Smooth muscle cell (in vitro differentiated cells): Measurements from ENCODE around the gene ALDH18A1. TPM values are rescaled to one million over a fixed set of nuclear protein-coding genes. Genes with fewer than 3 reads are reported as not detected.

Source experiments
- DNase-seq: peaks from one replicate; lab custom pipeline; 2025; ENCODE audit not compliant: unreplicated experiment; lab: John Stamatoyannopoulos, UW
- H2AFZ ChIP-seq: fragments of 200-600 bp; sonication (generic); 2 replicates; pipeline ENCODE4 v1.6.0; 2016; ENCODE audit warnings: antibody characterized with exemption, low read depth, mild to moderate bottlenecking
- H3F3A ChIP-seq: fragments of 200-600 bp; sonication (generic); 2 replicates; pipeline ENCODE4 v1.6.0; 2017; ENCODE audit warnings: antibody characterized with exemption, low read depth
- H3K27ac ChIP-seq: fragments of 200-600 bp; sonication (generic); 2 replicates; pipeline ENCODE4 v1.5.1; 2016; ENCODE audit warnings: low read depth, mild to moderate bottlenecking
- H3K27me3 ChIP-seq: fragments of 200-600 bp; sonication (generic); 2 replicates; pipeline ENCODE4 v1.6.1; 2016; ENCODE audit warnings: low read depth, mild to moderate bottlenecking
- H3K36me3 ChIP-seq: fragments of 200-600 bp; sonication (generic); 2 replicates; pipeline ENCODE4 v1.5.1; 2016; ENCODE audit warnings: low read depth
- H3K4me1 ChIP-seq: fragments of 200-600 bp; sonication (generic); 2 replicates; pipeline ENCODE4 v1.5.1; 2016; ENCODE audit warnings: low read depth
- H3K4me2 ChIP-seq: fragments of 200-600 bp; sonication (generic); 2 replicates; pipeline ENCODE4 v1.6.0; 2016; ENCODE audit warnings: mild to moderate bottlenecking
- H3K4me3 ChIP-seq: fragments of 200-600 bp; sonication (generic); 2 replicates; pipeline ENCODE4 v1.5.1; 2016; ENCODE audit warnings: mild to moderate bottlenecking
- H3K79me2 ChIP-seq: fragments of 200-600 bp; sonication (generic); 2 replicates; pipeline ENCODE4 v1.6.0; 2016; ENCODE audit warnings: low read depth, mild to moderate bottlenecking
- H3K9ac ChIP-seq: fragments of 200-600 bp; sonication (generic); 2 replicates; pipeline ENCODE4 v1.6.0; 2016; ENCODE audit warnings: low read depth
- H3K9me3 ChIP-seq: fragments of 200-600 bp; sonication (generic); replicated peaks from 2 replicates; pipeline ENCODE4 v1.5.1; 2016; ENCODE audit warnings: low read depth
- H4K20me1 ChIP-seq: fragments of 200-600 bp; sonication (generic); 2 replicates; pipeline ENCODE4 v1.6.0; 2016; ENCODE audit warnings: low read depth
- CTCF ChIP-seq: fragments of 200-600 bp; sonication (generic); IDR thresholded peaks from 2 replicates; pipeline ENCODE4 v1.5.1; 2017; ENCODE audit warnings: borderline replicate concordance, mild to moderate bottlenecking, antibody characterized with exemption; ENCODE audit not compliant: insufficient read depth, poor library complexity, severe bottlenecking
- WGBS: methylation state at CpG from one replicate; pipeline ENCODE4 v1.1.7; 2016; ENCODE audit warnings: low lambda C conversion rate; 5-methylcytosine and 5-hydroxymethylcytosine counted together
- polyA plus RNA-seq: library from polyadenylated mRNA; unstranded; fragments of >200 nt; fragmentation: Nextera tagmentation; extraction: Ambion mirVana; gene quantifications from 2 replicates; pipeline ENCODE4 v1.2.1, GENCODE V29; 2016
- total RNA-seq: library from RNA; depleted of rRNA; stranded (reverse); fragments of >200 nt; gene quantifications from 2 replicates; pipeline ENCODE4 v1.2.3, GENCODE V29; 2014

Gene ALDH18A1
- total and polyA plus RNA-seq, 2 experiments from 2014 or later: 98.2 to 124 TPM

DNA sequence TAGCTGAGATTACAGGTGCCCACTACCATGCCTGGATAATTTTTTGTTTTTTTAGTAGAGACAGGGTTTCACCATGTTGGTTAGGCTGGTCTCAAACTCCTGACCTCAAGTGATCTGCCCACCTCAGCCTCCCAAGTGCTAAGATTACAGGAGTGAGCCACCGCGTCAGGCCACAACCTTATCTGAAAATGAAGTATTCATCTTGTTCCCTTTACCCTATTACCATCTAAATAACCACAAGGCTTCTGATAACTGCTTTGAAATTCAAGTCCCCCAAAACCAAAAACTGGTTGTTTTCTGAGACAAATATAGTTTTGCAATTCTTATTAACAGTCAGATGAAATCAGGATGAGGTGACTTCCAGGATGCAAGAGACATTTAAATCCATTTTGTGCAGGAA, 34.8 kb upstream of the ALDH18A1 start:
- Histone ChIP-seq H3K9ac (no peak overlapping the region), H3K4me1 (peaks cover 12% of the 10 kb centered on the region), H3K4me3 (no peak overlapping the region), H3K4me2 (no peak overlapping the region), H2AFZ (no peak overlapping the region), H3K79me2 (peaks cover 26% of the 10 kb centered on the region), H3K27me3 (no peaks in the 10 kb centered on the region), H4K20me1 (no peaks in the 10 kb centered on the region), H3F3A (no peaks in the 10 kb centered on the region), H3K9me3 (no peaks in the 10 kb centered on the region), H3K36me3 (peaks cover 14% of the 10 kb centered on the region), H3K27ac (no peak overlapping the region)
- no peak for DNase-seq
- no peak for TF ChIP-seq CTCF
- WGBS: 100% methylated on average over 2 of the region's 2 CpGs

- Histone ChIP-seq H3K79me2 (peaks cover 26% of the 10 kb centered on the region), H4K20me1 (no peaks in the 10 kb centered on the region), H3K4me2 (no peak overlapping the region), H3K27ac (no peak overlapping the region), H3K9ac (no peak overlapping the region), H3K4me3 (no peak overlapping the region), H3K36me3 (peaks cover 17% of the 10 kb centered on the region), H2AFZ (no peak overlapping the region), H3K9me3 (no peaks in the 10 kb centered on the region), H3K27me3 (no peaks in the 10 kb centered on the region), H3F3A (no peaks in the 10 kb centered on the region), H3K4me1 (peaks cover 9% of the 10 kb centered on the region)
- 94% methylated on average over 2 of the region's 2 CpGs for WGBS
- no peak for DNase-seq
- no peak for TF ChIP-seq CTCF
Observed at GRCh38 chr10:95688648-95689047, 32.1 kb upstream of the ALDH18A1 start.

- Histone ChIP-seq H3K36me3 (peaks cover 23% of the 10 kb centered on the region), H3K27me3 (no peaks in the 10 kb centered on the region), H3K79me2 (no peaks in the 10 kb centered on the region), H3K27ac (no peak overlapping the region), H3F3A (no peaks in the 10 kb centered on the region), H2AFZ (no peak overlapping the region), H3K4me3 (no peak overlapping the region), H3K4me1 (no peaks in the 10 kb centered on the region), H4K20me1 (no peaks in the 10 kb centered on the region), H3K9me3 (no peaks in the 10 kb centered on the region), H3K9ac (no peak overlapping the region), H3K4me2 (no peak overlapping the region)
- no peak for TF ChIP-seq CTCF
- DNase-seq: no peak
Observed at GRCh38 chr10:95683966-95684365, 27.5 kb upstream of the ALDH18A1 start.

GRCh38 chr10:95675403-95676116, 19.0 kb upstream of the ALDH18A1 start:
- Histone ChIP-seq H3K27me3 (no peaks in the 10 kb centered on the region), H3K9ac (no peak overlapping the region), H3K4me1 (peaks cover 4% of the 10 kb centered on the region), H3F3A (no peaks in the 10 kb centered on the region), H3K9me3 (no peaks in the 10 kb centered on the region), H3K36me3 (peaks cover 26% of the 10 kb centered on the region), H3K27ac (no peak overlapping the region), H3K4me2 (no peak overlapping the region), H2AFZ (no peak overlapping the region), H3K79me2 (no peaks in the 10 kb centered on the region), H3K4me3 (no peak overlapping the region), H4K20me1 (no peaks in the 10 kb centered on the region)
- WGBS: 79% methylated on average over 1 of the region's 1 CpG
- no peak for DNase-seq
- TF ChIP-seq CTCF: no peak
